NCI-H524 treated with DMSO at 0.1 percent for 48 hours (cell line): ENCODE data around the gene SHC2.

ENCODE experiments used
- DNase-seq: peaks from one replicate; lab custom pipeline; 2025; lab: John Stamatoyannopoulos, UW

SHC2 gene, protein sequence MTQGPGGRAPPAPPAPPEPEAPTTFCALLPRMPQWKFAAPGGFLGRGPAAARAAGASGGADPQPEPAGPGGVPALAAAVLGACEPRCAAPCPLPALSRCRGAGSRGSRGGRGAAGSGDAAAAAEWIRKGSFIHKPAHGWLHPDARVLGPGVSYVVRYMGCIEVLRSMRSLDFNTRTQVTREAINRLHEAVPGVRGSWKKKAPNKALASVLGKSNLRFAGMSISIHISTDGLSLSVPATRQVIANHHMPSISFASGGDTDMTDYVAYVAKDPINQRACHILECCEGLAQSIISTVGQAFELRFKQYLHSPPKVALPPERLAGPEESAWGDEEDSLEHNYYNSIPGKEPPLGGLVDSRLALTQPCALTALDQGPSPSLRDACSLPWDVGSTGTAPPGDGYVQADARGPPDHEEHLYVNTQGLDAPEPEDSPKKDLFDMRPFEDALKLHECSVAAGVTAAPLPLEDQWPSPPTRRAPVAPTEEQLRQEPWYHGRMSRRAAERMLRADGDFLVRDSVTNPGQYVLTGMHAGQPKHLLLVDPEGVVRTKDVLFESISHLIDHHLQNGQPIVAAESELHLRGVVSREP

DNA sequence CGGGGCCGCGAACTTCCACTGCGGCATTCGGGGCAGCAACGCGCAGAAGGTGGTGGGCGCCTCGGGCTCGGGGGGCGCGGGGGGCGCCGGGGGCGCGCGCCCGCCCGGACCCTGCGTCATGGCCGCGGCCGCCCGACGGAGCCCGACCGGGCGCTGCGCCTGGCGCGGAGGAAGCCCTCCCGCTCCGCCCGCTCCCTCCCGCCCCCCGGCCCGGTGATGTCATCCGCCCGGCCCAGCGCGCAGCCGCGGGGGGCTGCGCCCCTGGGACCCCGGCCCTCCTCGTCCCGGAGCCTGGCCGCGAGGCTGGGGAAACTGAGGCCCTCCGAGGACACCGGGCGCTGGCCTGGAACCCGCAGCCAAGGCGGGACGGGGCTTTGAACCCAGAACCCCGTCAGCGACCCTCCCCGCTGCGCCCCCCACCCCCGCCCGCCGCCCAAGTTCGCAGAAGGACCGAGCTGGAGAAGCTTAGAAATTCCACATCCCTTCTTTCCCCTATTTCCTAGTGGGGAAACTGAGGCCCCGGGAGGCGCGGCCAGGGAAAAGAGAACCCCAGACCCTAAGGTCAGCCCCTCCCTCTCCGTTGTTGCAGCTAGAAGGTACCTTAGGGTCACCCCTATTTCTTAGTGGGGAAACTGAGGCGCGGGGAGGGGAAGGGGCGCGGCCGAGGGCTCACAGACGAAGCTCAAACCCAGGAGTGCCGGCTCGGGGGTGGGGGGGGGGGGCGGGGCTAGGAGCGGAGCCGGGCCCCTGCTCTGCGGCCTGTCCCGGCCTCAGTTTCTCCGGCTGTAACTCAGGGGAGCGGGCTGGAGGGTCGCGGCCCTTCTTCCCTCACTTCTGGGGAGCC lies at the start of gene SHC2:
TSS of gene SHC2 (minus strand) at position 157 of the 844 bp plus-strand sequence. CDS start at position 120, 37 bp downstream.
- DNase-seq, result no peak

DNA sequence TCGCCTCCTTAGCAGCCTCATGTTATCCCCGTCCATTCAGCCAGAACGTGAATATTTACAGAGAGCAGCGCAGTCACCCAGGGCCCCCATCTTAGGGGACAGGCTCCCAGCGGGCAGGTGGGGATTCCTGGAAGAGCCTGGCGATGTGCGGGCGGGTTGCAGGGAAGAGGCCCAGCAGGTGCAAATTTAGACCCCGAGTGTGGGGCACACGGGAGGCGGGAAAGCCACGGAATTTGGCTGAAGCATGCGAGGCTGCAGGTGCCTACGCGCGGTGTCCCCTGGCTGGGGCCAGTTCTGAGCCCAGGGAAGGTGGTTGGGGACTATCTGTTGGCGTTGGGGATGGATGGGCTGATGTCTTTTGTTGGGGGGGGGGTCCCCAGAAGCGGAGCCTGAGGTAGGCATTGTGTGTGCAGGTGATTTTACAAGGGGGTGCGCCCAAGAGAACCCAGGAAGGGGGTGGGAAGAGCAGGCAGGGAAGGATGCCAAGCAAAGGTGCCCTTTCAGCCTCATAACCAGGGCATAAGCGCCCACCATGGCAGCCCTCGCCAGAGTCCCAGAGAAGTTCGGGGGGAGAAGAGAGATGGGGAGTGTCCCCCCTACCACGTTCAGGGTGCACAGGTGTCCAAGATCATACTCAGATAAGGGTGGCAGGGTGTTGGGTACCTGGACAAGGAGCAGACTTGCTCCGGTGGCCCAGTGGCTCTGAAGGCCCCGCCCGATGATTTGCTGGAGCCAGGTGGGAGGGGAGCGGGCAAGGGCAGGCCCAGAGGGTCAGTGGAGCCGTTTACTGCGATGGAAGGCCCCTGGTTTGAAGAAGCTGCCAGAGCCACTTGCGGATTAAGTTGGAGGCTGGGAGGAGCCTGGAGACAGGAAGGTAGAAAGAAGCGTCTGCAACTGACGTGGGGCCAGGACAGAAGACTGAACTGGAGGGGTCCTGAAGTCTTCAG lies 47.6 kb upstream of the SHC2 start:
- DNase-seq, result no peak

DNA sequence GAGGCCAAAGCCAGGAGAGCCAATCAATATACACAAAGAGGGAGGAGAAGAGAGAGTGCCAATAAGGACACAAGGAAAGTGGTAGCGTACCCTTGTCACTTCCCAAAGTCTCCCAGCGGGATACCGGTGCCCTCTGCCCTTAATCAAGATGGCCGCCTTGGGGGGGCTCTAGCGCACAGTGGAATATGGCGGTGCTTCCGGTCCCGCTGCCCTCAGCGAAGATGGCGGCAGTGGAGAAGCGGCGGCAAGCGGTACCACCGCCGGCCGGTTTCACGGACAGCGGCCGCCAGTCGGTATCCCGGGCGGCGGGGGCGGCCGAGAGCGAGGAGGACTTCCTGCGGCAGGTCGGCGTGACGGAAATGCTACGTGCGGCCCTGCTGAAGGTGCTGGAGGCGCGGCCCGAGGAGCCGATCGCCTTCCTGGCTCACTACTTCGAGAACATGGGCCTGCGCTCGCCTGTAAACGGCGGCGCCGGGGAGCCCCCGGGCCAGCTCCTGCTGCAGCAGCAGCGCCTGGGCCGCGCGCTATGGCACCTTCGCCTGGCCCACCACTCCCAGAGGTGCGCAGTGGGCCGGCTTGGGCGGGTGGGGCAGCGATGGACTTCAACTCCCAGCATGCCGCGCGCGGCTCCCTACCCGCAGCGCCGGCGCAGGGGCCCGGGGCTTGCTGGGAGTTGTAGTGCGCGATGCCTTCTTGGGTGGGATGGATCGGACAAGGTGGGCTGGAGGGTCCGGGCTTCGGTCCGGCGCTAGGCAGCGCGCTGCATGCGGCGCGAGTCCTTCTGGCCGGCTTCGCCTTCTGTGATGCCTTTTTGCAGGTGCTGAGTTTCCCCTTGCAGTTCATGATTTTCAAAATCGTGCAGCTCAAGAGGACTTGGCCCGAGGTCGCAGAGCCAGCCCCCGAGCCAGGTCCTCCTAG lies 46.7 kb upstream of the SHC2 start, which contains the start of gene TPGS1:
TSS of gene TPGS1 (plus strand) at position 212 of the 918 bp plus-strand sequence. CDS start at position 222, 10 bp downstream.
- peak; percentile 45 for DNase-seq

DNA sequence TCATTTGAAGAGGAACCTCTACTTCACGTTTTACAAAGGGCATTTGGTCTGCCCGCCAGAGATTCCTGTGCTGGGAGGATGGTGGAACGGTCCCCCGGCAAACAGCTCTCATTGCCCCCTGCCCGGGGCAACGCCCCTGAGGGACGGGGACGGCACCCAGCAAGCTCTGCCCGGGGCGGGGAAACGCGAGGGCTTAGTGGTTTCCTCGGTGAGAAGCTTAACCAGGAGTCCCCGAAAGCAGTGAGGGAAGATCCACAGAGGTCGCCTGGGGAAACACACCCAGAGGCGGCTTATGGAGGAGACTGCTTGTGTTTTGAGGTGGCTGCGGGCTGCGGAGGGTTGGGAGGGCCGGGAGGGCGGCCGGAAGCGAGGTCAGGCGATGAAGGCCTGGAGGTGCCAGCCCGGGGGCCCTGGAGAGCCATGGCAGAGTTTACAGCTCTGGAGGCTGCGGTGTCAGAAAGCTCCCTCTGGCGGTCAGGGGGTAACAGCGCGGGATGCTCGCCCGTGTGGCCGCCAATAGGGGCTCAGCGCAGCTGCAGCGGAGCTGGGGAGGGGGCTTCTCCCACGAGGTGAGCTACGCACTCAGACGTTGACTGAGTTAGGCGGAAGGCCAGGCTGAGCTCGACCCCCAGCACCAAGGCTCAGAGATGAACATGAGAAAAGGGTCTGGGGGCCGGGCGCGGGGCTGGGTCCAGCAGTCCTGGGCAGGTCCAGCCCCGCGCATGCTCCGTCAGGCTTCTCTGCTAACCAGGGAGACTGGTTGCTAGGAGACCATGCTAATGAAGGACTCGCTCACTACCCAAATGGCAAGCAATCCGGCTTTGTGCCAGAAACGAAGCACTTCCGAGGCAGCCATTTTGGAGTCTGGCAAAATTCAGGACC lies 45.8 kb upstream of the SHC2 start:
- DNase-seq, result peak; percentile 98

DNA sequence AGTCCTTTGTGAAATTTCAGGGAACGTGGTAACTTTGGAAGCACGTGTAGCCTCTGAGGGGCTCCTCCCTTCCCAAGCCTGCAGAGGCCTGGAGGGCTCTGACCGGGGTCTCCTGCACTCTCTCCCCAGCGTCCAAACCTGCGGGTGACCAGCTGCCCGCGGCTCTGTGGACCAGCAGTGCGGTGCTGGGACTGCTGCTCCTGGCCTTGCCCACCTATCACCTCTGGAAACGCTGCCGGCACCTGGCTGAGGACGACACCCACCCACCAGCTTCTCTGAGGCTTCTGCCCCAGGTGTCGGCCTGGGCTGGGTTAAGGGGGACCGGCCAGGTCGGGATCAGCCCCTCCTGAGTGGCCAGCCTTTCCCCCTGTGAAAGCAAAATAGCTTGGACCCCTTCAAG lies 43.8 kb upstream of the SHC2 start:
- DNase-seq, result no peak

DNA sequence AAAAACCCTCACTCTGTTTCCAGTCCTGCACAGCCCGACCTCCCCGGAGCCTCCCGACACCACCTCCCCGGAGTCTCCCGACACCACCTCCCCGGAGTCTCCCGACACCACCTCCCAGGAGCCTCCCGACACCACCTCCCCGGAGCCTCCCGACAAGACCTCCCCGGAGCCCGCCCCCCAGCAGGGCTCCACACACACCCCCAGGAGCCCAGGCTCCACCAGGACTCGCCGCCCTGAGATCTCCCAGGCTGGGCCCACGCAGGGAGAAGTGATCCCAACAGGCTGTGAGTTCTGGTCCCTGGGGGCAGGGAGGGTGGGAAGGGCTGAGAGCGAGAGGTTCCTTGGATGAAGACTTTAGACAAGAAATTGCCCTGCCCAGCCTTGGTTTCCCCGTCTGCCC lies 40.8 kb upstream of the SHC2 start:
- no peak for DNase-seq

DNA sequence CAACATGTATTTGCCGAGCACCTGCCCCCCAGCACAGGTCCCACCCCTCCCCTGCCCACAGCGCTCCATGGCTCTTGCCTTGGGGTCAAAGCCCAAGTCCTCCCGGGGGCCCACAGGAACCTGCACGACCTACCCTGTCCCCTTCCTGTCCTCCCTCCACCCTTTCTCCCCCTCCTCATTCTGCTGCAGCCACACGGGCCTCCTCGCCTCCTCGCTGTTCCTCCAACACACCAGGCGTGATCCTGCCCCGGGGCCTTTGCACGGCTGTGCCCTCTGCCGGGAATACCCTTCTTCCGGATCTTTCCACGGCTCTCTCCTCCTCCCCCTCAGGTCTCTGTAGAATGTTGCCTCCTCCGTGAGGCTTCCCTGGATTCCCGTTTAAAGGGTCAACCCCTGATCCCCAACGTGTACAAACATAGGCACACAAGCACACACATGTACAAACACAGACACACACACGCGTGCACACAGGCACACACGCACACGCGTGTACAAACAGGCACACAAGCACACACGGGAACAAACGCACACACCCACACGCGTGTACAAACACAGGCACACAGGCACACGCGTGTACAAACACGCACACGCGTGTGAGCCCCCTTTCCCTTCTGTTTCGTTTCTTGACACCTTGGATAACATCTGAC lies 38.3 kb upstream of the SHC2 start:
- no peak for DNase-seq

DNA sequence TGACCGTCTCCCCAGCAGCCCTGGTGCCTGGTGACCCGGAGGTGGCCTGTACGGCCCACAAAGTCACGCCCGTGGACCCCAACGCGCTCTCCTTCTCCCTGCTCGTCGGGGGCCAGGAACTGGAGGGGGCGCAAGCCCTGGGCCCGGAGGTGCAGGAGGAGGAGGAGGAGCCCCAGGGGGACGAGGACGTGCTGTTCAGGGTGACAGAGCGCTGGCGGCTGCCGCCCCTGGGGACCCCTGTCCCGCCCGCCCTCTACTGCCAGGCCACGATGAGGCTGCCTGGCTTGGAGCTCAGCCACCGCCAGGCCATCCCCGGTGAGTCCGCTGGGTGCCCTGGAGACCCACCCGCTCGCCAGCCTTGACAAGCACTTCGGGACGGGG lies 37.7 kb upstream of the SHC2 start:
- DNase-seq, result no peak

DNA sequence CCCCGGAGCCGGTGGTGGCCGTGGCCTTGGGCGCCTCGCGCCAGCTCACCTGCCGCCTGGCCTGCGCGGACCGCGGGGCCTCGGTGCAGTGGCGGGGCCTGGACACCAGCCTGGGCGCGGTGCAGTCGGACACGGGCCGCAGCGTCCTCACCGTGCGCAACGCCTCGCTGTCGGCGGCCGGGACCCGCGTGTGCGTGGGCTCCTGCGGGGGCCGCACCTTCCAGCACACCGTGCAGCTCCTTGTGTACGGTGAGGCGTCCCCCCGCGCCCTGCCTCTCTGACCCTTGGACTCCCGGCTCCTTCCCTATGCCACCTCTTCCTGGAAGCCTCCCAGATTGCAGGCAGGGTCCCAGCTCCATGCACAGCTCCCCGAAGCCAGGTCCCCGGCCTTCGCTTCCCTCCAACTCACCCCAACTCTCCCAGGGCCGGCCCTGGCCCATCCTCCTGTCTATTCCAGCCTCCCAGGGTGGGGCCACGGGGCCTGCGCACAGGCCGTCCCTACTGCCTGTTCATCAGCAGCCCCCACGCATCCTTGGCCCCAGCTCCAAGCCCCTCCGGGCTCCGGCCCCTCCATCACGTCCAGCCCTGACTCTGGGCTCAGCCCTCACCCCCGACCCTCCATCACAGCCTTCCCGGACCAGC lies 37.2 kb upstream of the SHC2 start:
- no peak for DNase-seq

DNA sequence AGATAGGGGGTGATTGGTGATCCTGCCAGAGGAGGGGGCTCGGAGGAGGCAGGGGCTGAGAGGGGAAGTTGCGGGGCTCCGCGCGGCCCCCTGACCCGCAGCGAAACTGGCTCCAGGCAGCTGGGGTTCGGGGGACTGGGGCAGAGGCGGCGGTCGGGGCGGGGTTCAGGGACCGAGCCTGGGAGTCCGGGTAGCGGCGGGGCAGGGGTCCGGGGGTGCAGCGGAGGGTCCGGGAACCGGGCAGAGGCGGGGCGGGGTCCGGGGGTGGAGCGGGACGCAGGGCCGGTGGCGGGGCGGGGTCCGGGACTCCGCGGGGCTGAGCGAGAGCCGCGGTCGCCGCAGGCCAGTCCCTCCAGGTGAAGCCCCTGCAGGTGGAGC lies 36.6 kb upstream of the SHC2 start:
- DNase-seq, result no peak

DNA sequence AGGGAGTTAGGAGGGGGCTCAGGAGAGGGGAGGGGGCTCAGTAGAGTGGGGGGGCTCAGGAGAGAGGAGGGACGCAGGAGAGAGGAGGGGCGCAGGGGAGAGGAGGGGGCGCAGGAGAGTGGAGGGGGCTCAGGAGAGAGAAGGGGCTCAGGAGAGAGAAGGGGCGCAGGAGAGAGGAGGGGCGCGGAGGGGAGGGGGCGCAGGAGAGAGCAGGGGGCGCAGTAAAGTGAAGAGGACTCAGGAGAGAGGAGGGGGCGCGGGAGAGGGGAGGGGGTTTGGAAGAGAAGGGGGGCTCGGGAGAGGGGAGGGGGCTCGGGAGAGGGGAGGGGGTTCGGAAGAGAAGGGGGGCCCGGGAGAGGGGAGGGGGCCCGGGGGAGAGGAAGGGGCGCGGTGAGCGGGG lies 36.2 kb upstream of the SHC2 start:
- no peak for DNase-seq

DNA sequence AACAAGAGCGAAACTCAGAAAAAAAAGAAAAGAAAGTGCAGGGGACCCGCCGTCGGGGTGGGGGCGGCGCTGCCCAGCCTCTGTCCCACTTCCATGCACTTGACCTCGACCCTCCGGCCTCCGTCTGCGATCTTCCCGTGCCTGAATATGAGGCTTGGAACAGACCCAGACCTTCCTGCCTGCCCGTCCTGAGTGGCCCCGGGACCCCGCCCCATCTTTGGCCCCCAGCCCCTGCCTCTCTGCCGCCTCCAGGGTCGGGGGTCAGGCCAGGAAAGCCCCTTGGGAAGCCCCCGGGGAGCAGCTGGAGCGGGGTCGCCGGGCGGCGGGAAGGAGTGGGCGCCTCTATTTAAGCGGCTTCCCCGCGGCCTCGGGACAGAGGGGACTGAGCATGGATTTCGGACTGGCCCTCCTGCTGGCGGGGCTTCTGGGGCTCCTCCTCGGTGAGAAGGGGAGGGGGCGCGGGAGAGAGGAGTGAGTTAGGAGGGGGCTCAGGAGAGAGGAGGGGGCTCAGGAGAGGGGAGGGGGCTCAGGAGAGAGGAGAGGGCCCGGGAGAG lies 35.4 kb upstream of the SHC2 start, which contains the start of gene MADCAM1:
TSS of gene MADCAM1 (plus strand) at position 375 of the 554 bp plus-strand sequence. CDS start at position 389, 14 bp downstream.
- no peak for DNase-seq

DNA sequence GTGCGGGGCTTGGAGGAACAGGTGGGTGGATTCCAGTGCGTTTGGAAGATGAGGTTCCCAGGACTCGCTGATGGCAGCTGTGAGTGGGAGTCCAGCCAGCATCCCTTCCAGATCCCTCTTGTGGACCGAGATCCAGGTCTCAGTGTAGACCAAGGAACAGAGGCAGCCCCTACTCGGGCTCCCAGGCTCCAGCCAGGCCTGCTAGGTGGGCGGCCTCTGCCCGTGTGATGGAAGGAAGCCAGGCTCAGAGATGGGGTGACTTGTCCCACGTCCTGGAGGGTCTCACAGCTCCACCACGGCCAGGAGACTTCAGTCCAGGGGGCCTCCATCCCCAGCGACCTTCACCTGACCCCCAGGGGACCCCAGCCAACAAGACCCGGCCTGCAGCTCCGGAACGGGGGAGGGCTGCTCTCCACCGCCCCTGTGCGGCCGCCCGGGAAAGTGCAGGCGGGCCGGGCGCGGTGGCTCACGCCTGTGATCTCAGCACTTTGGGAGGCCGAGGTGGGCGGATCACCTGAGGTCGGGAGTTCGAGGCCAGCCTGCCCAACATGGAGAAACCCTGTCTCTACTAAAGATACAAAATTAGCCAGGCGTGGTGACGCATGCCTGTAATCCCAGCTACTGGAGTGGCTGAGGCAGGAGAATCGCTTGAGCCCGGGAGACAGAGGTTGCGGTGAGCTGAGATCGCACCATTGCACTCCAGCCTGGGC lies 34.7 kb upstream of the SHC2 start:
- no peak for DNase-seq

DNA sequence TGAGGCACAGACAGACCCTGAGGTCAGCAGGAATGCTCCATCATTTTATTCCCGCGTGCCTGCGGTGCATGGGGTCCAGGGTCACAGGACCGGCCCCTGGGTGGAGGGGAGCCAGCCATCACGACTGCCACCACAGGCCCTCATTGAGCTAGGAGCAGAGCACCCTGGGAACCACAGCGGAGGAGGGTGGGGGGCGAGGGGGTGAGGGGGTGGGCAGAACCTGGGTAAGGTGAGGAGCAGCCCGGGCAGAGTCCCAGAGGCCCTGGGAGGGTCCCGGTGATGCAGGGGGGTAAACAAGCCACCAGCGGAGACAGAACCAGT lies 34.2 kb upstream of the SHC2 start:
- DNase-seq, result no peak

DNA sequence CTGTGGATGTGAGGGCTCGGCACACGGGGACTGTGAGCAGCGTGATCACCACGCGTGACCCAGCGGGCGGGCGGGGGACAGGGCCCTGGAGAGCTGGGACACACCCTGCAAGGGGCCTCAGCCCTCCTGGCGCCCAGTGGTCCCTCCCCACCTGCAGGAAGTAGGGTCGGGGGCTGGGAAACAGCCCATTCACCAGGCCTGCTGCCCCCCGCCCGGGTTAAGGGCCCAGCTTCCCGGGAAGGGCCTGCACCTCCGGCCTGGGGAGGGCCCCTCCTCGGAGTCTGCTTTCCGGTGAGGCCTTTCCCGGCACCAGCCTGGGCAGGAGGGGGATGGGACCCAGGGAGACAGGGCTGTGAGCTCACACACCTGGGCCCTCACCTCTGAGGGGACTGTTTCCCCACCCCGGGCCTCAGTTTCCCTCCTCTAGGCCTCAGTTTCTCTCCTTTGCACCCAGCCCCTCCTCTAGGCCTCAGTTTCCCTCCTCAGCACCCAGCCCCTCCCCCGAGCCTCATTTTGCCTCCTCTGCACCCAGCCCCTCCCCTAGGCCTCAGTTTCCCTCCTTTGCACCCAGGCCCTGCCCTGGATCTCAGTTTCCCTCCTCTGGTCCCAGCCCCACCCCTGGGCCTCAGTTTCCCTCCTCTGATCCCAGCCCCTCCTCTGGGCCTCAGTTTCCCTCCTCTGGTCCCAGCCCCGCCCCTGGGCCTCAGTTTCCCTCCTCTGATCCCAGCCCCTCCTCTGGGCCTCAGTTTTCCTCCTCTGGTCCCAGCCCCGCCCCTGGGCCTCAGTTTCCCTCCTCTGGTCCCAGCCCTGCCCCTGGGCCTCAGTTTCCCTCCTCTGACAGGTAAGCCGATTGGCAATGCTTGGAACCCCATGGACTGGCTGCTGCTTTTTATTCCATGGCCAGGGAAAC lies 33.6 kb upstream of the SHC2 start:
- DNase-seq, result no peak

DNA sequence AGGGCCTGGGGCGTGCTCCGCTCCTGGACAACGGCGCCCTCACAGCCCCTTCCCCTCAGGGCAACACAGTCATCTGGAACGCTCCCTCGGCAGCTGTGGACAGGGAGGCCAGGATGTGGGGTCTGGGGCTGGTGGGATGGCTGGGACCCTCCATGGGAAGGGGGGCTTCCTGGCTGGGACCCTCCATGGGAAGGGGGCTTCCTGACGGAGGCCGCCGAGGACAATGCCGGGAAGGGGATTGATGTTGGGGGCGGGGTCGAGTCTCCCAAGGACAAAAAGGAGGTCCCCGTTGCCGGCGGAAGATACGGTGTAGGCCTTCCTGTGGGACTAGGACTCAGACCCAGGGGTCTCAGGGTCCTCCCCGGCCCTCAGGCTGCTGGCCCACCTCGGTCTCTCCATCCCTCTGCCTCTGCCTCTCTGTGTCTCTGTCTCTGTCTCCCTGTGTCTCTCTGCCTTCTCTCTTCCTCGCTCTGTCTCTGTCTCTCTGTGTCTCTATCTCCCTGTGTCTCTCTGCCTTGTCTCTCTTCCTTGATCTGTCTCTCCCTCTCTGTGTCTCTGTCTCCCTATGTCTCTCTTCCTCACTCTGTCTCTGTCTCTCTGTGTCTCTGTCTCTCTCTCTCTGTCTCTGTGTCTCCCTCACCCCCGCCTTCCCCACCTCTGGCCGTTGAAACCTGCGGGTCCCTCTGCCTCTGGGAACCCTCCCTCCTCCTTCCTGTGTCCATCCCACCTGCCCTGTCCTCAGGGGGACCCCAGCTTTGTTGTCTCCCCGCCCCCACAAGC lies 32.7 kb upstream of the SHC2 start:
- DNase-seq, result no peak
